ENCODE measurements around the gene PHC3.

PHC3 gene

DNA sequence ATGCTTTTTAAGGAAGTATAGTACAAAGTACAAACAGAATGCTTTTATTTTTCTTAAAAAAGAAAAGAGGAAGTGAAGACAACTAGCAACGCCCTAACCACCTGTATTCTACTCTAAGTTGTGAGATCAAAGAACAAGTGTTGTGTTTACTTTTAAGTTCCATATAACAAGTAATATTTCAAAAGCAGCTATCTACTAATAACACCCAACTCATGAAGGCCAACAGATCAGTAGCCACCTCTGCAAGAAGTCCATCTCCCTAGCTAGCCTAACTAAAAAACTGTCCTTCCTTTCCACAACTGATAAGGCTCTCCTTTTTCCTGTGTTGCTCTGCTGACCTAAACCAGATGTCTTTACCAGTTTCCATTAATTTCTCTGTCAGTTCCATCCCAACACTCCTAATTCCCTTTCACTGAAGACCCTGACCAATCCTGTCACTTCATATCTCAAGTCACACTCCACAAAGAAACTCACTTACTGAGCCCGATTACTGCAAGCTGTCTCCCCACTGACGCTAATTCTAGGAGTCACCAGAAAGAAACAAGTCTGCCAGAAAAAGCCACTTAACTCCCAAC, 26.9 kb downstream of the PHC3 start:
- Histone ChIP-seq H3K4me3 (ENCODE audit: low read depth, low read length) (no peak overlapping the region), H3K27ac (ENCODE audit: low read depth, low read length) (no peak overlapping the region), H3K27me3 (ENCODE audit: control insufficient read depth, insufficient read depth, low read length) (no peaks in the 10 kb centered on the region), H3K4me1 (ENCODE audit: control insufficient read depth, insufficient read depth, low read length) (peaks cover 3% of the 10 kb centered on the region; the same call in 1 of the 2 replicates), H3K36me3 (ENCODE audit: control insufficient read depth, insufficient read depth, low read length) (peaks cover 8% of the 10 kb centered on the region; the same call in 1 of the 2 replicates), H3K9ac (ENCODE audit: low read depth, low read length) (no peak overlapping the region), H3K9me3 (ENCODE audit: control insufficient read depth, insufficient read depth, low read length) (no peaks in the 10 kb centered on the region)

DNA sequence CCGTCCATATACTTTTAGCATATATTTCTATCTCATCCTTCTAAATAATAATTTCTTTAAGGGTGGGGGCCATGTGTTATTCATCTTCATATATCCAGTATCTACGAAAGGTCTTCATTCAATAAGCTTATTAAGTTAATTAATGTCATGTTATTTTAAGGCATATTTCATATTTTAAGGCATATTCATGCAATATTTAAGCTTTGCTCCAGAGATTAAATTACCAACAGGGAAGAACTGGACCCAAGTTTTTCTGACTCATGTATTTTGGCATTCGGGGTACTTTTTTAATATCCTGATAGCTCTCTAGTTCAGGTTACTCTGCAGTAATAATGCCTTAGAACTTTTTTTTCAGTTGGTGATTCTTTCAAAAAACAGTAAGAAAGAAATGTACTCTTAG, 27.4 kb downstream of the PHC3 start:
- H3K4me3 ChIP-seq (ENCODE audit: low read depth, low read length): no peak overlapping the region
- H3K27ac ChIP-seq (ENCODE audit: low read depth, low read length): no peak overlapping the region
- no peaks in the 10 kb centered on the region for H3K27me3 ChIP-seq (ENCODE audit: control insufficient read depth, insufficient read depth, low read length)
- peaks cover 8% of the 10 kb centered on the region; the same call in 1 of the 2 replicates for H3K36me3 ChIP-seq (ENCODE audit: control insufficient read depth, insufficient read depth, low read length)
- H3K4me1 ChIP-seq (ENCODE audit: control insufficient read depth, insufficient read depth, low read length): peaks cover 3% of the 10 kb centered on the region; the same call in 1 of the 2 replicates
- no peak overlapping the region for H3K9ac ChIP-seq (ENCODE audit: low read depth, low read length)
- no peaks in the 10 kb centered on the region for H3K9me3 ChIP-seq (ENCODE audit: control insufficient read depth, insufficient read depth, low read length)

DNA sequence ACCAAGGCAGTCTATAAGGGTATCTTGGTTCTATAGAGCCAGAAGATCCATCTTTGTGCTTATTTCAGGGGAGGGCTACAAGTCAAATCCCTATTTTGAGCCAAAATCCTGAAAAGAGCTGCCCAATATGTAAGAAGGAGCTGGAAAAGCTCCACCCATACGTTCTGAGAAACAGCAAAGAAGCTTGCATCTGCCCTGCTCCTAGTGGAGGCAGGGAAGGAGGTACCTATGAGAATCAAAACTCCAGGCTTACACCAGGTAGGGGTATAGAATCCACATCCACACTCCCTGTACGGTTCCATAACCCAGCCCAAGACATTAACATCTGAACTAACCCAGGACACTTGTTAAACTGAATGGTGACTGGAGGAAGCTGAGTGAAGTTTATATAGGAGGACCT, 30.0 kb downstream of the PHC3 start:
- 0 out of 2 replicates have a peak, but pooled peaks cover 3% of the 10 kb centered on the region for H3K36me3 ChIP-seq (ENCODE audit: control insufficient read depth, insufficient read depth, low read length)
- no peak overlapping the region for H3K4me3 ChIP-seq (ENCODE audit: low read depth, low read length)
- H3K27ac ChIP-seq (ENCODE audit: low read depth, low read length): no peak overlapping the region

DNA sequence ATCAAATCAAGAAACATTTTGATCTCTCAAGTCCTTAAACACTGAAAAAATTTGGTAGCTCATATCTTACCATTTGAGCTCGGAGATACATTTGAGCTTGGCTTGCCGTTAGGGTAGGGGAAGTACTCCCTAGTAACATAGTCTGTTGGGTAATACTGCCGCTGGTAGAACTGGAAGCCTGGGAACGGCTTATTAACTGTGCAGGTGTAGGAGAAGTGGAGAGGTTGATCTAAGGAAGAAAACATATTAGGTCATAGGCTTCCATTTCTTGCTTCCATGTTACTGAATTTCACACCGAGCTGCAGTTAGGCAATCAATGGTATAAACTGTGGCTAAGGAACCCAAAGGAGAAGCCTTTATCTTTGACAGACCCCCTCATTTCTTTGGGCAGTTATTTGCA, 32.5 kb downstream of the PHC3 start:
- Histone ChIP-seq H3K9ac (ENCODE audit: low read depth, low read length) (no peak overlapping the region), H3K36me3 (ENCODE audit: control insufficient read depth, insufficient read depth, low read length) (peaks cover 15% of the 10 kb centered on the region), H3K27me3 (ENCODE audit: control insufficient read depth, insufficient read depth, low read length) (no peaks in the 10 kb centered on the region), H3K27ac (ENCODE audit: low read depth, low read length) (no peak overlapping the region), H3K9me3 (ENCODE audit: control insufficient read depth, insufficient read depth, low read length) (no peaks in the 10 kb centered on the region), H3K4me3 (ENCODE audit: low read depth, low read length) (no peak overlapping the region), H3K4me1 (ENCODE audit: control insufficient read depth, insufficient read depth, low read length) (peaks cover 3% of the 10 kb centered on the region; the same call in 1 of the 2 replicates)

More for the DNA sequence above, 30.0 kb downstream of the PHC3 start:
- Histone ChIP-seq H3K9ac (ENCODE audit: low read depth, low read length) (no peak overlapping the region), H3K9me3 (ENCODE audit: control insufficient read depth, insufficient read depth, low read length) (no peaks in the 10 kb centered on the region), H3K4me1 (ENCODE audit: control insufficient read depth, insufficient read depth, low read length) (peaks cover 3% of the 10 kb centered on the region; the same call in 1 of the 2 replicates), H3K27me3 (ENCODE audit: control insufficient read depth, insufficient read depth, low read length) (no peaks in the 10 kb centered on the region)

- Histone ChIP-seq H3K4me3 (ENCODE audit: low read depth, low read length) (no peak overlapping the region), H3K4me1 (ENCODE audit: control insufficient read depth, insufficient read depth, low read length) (no peaks in the 10 kb centered on the region), H3K9ac (ENCODE audit: low read depth, low read length) (no peak overlapping the region), H3K27me3 (ENCODE audit: control insufficient read depth, insufficient read depth, low read length) (no peaks in the 10 kb centered on the region), H3K9me3 (ENCODE audit: control insufficient read depth, insufficient read depth, low read length) (no peaks in the 10 kb centered on the region), H3K36me3 (ENCODE audit: control insufficient read depth, insufficient read depth, low read length) (peaks cover 24% of the 10 kb centered on the region), H3K27ac (ENCODE audit: low read depth, low read length) (no peak overlapping the region)
Observed at GRCh38 chr3:170145278-170145677, 36.3 kb downstream of the PHC3 start.

DNA sequence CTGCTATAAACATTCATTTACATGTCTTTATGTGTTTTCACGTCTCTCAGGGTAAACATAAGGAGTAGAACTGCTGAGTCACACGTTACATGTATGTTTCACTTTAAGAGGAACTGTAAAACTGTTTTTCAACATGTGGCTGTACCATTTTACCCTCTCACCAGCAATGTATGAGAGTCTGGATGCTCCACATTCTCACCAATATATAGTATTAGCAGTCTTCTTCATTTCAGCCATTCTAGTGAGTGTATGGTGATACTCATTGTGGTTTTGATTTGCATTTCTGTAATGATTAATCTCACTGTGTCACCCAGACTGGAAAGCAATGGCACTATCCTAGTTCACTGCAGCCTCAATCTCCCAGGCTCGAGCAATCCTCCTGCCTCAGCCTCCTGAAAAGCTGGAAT, 37.1 kb downstream of the PHC3 start:
- H3K9me3 ChIP-seq (ENCODE audit: control insufficient read depth, insufficient read depth, low read length): no peaks in the 10 kb centered on the region
- no peak overlapping the region for H3K4me3 ChIP-seq (ENCODE audit: low read depth, low read length)
- peaks cover 22% of the 10 kb centered on the region for H3K36me3 ChIP-seq (ENCODE audit: control insufficient read depth, insufficient read depth, low read length)
- no peak overlapping the region for H3K27ac ChIP-seq (ENCODE audit: low read depth, low read length)
- no peak overlapping the region for H3K9ac ChIP-seq (ENCODE audit: low read depth, low read length)
- no peaks in the 10 kb centered on the region for H3K4me1 ChIP-seq (ENCODE audit: control insufficient read depth, insufficient read depth, low read length)
- no peaks in the 10 kb centered on the region for H3K27me3 ChIP-seq (ENCODE audit: control insufficient read depth, insufficient read depth, low read length)

GRCh38 chr3:170142373-170142772, 39.2 kb downstream of the PHC3 start:
- Histone ChIP-seq H3K36me3 (ENCODE audit: control insufficient read depth, insufficient read depth, low read length) (peaks cover 22% of the 10 kb centered on the region), H3K27ac (ENCODE audit: low read depth, low read length) (no peak overlapping the region), H3K4me3 (ENCODE audit: low read depth, low read length) (no peak overlapping the region), H3K27me3 (ENCODE audit: control insufficient read depth, insufficient read depth, low read length) (no peaks in the 10 kb centered on the region), H3K9ac (ENCODE audit: low read depth, low read length) (no peak overlapping the region), H3K4me1 (ENCODE audit: control insufficient read depth, insufficient read depth, low read length) (no peaks in the 10 kb centered on the region), H3K9me3 (ENCODE audit: control insufficient read depth, insufficient read depth, low read length) (no peaks in the 10 kb centered on the region)

DNA sequence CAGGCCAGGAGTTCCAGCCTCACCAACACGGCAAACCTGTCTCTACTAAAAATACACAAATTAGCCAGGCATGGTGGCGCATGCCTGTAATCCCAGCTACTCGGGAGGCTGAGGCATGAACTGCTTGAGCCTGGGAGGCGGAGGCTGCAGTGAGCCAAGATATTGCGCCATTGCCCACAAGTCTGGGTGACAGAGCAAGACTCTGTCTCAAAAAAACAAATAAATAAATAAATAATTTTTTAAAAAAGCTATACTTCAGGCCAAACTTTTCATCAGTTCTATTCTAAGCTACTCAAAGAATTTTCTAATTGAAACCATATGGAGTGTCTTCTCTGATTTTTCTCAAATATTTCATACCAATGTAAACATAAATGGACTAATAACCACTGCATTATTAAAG, 43.5 kb downstream of the PHC3 start:
- Histone ChIP-seq H3K4me3 (ENCODE audit: low read depth, low read length) (no peak overlapping the region), H3K27me3 (ENCODE audit: control insufficient read depth, insufficient read depth, low read length) (no peaks in the 10 kb centered on the region), H3K9me3 (ENCODE audit: control insufficient read depth, insufficient read depth, low read length) (no peaks in the 10 kb centered on the region), H3K36me3 (ENCODE audit: control insufficient read depth, insufficient read depth, low read length) (peaks cover 24% of the 10 kb centered on the region), H3K9ac (ENCODE audit: low read depth, low read length) (no peak overlapping the region), H3K27ac (ENCODE audit: low read depth, low read length) (no peak overlapping the region), H3K4me1 (ENCODE audit: control insufficient read depth, insufficient read depth, low read length) (no peaks in the 10 kb centered on the region)

DNA sequence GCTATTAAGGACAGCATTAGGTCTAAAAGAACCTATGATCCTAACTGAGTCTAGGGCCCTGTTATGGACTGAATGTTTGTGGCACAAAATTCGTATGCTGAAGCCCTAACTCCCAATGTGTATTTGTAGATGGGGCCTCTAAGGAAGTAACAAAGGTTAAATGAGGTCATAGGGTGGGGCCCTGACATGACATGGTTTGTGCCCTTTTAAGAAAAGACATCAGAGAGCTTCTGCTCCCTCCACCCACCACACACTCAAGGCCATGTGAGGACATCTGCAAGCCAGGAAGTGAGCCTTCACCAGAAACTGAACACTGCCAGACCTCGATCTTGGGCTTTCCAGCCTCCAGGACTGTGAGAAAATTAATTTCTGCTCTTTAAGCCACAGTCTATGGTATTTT, 49.2 kb downstream of the PHC3 start:
- H3K27ac ChIP-seq (ENCODE audit: low read depth, low read length): no peak overlapping the region
- no peaks in the 10 kb centered on the region for H3K9me3 ChIP-seq (ENCODE audit: control insufficient read depth, insufficient read depth, low read length)
- no peak overlapping the region for H3K4me3 ChIP-seq (ENCODE audit: low read depth, low read length)
- no peak overlapping the region for H3K9ac ChIP-seq (ENCODE audit: low read depth, low read length)
- H3K4me1 ChIP-seq (ENCODE audit: control insufficient read depth, insufficient read depth, low read length): no peaks in the 10 kb centered on the region
- peaks cover 52% of the 10 kb centered on the region for H3K36me3 ChIP-seq (ENCODE audit: control insufficient read depth, insufficient read depth, low read length)
- no peaks in the 10 kb centered on the region for H3K27me3 ChIP-seq (ENCODE audit: control insufficient read depth, insufficient read depth, low read length)

- H3K9me3 ChIP-seq (ENCODE audit: control insufficient read depth, insufficient read depth, low read length): no peaks in the 10 kb centered on the region
- peaks cover 41% of the 10 kb centered on the region for H3K36me3 ChIP-seq (ENCODE audit: control insufficient read depth, insufficient read depth, low read length)
- no peaks in the 10 kb centered on the region for H3K27me3 ChIP-seq (ENCODE audit: control insufficient read depth, insufficient read depth, low read length)
- H3K27ac ChIP-seq (ENCODE audit: low read depth, low read length): no peak overlapping the region
- H3K4me3 ChIP-seq (ENCODE audit: low read depth, low read length): no peak overlapping the region
- H3K9ac ChIP-seq (ENCODE audit: low read depth, low read length): no peak overlapping the region
- no peaks in the 10 kb centered on the region for H3K4me1 ChIP-seq (ENCODE audit: control insufficient read depth, insufficient read depth, low read length)
Observed at GRCh38 chr3:170130532-170130931, 51.0 kb downstream of the PHC3 start.

DNA sequence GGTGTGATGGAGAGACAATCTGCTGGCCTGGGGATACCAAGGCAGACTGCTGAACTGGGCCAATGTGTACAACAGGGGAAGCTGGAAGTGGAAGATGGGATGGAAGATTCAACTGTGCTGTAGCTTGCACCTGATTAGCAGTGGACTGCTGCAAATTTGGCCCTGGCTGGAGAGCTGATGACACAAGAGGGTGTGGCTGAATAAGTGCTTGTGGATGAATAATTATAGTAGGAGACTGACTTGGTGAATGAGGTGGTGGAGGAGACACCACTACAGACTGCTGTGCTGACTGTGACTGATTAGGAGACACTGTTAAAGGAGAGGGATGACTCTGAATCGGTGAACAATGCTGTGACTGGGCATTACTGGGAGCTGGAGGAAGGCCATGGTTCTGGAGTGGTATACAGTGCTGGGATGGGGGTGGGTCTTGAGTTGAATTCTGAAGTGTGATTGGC, 52.5 kb downstream of the PHC3 start:
- peaks cover 38% of the 10 kb centered on the region for H3K36me3 ChIP-seq (ENCODE audit: control insufficient read depth, insufficient read depth, low read length)
- no peaks in the 10 kb centered on the region for H3K9me3 ChIP-seq (ENCODE audit: control insufficient read depth, insufficient read depth, low read length)
- no peaks in the 10 kb centered on the region for H3K4me1 ChIP-seq (ENCODE audit: control insufficient read depth, insufficient read depth, low read length)
- no peaks in the 10 kb centered on the region for H3K27me3 ChIP-seq (ENCODE audit: control insufficient read depth, insufficient read depth, low read length)
- H3K9ac ChIP-seq (ENCODE audit: low read depth, low read length): no peak overlapping the region
- no peak overlapping the region for H3K4me3 ChIP-seq (ENCODE audit: low read depth, low read length)
- H3K27ac ChIP-seq (ENCODE audit: low read depth, low read length): no peak overlapping the region

All from HUES48 (cell line).